Posterior cingulate gyrus (tissue), 11 donors: ENCODE results near the gene CD83.
A peak's percentile ranks its signal among the peaks of the same experiment; 100 is the strongest.
"Not testable (repeated sequence)": the region's sequence is repeated elsewhere in the genome, so short reads cannot be mapped to it uniquely, and the experiment has no call there.

Experiments used
- DNase-seq, 10 donors: peaks; one replicate each; pipeline versions ENCODE4 v3.0.0 to v3.0.0-alpha.2; 2020 to 2021; ENCODE audit warnings: mixed read lengths in 3 of 10
- intact Hi-C: fragments of 100-400 bp; cut with DNase I; formaldehyde crosslinking; loops from one replicate; pipeline ENCODE4 v1.15.1; 2023

Gene CD83

DNA sequence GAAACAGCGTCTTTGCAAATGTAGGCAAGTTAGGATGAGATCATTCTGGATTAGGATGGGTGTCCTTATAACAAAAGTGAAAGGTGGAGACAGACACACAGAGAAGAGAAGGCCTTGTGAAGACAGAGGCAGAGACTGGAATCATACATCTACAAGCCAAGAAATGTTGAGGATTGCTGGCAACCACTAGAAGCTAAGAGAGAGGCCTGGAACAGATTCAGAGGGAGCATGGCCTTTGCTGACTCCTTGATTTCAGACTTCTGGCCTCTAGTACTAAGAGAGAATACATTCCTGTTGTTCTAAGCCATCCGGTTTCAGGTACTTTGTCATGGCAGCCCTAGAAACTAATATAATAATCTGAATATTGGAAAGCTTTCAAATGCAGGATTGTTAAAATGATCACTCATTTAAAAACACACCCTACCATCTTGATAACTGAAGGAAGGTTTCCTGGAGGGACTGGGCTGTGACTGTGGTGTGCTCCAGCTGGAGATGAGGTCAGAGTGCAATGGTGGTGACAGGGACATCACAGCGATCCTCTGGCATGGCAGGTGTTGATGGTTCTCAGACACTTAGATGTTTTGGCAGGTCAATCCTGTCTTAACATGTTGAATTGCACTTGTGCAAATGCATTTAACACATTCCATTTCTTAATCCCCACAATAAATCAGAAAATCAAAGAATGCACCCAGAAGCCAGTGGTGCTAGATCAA, 25.1 kb downstream of the CD83 start:
- intact Hi-C loops: no loop called here
- DNase-seq: no peak

DNA sequence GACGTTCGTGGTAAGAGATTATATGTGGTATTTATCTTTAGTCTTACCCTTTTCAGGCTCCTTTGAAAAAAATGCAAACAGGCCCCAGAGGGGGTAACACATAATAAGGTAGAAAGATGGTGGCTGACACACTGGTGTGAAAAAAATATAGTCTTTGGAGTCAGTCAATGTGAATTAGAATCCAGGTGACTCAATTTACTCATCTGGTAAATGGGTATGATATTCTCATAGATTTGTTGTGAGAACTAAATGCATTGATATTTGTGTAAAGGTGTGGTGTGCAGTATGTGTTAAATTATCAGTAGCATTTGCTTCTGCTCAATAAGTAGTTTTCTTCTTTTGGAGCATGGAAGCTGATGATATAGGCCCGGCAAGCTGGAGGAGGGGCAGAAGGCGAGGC, 25.7 kb downstream of the CD83 start:
- intact Hi-C loops: no loop called here
- no peak for DNase-seq

DNA sequence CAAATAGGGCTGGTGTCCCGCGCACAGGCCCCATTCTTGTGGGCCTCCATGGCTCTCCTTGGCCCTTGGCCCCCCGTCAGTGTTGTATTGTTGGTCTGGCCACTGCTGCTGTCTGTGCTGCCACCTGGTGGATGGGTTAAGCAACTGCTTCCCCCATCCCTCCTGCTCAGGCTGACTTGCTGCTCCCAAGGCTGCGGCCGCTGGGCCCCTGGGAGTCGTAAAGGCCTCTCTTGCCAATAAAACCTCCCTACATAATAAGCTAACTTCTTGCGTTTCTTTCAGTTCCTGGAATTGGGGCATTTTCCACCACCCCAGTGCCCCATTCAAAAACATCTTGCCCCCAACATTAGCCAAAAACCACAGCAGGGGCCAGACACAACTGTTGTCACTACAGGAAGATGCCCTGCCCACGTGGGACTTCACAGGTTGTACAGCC, 27.1 kb downstream of the CD83 start:
- peak in 8 of 10 donors; percentile 42 to 91 (median 62) for DNase-seq
- intact Hi-C loops: loop anchor here (1.0 kb wide), 1 partner anchor 235 kb away; no protein-coding TSS in a partner anchor

DNA sequence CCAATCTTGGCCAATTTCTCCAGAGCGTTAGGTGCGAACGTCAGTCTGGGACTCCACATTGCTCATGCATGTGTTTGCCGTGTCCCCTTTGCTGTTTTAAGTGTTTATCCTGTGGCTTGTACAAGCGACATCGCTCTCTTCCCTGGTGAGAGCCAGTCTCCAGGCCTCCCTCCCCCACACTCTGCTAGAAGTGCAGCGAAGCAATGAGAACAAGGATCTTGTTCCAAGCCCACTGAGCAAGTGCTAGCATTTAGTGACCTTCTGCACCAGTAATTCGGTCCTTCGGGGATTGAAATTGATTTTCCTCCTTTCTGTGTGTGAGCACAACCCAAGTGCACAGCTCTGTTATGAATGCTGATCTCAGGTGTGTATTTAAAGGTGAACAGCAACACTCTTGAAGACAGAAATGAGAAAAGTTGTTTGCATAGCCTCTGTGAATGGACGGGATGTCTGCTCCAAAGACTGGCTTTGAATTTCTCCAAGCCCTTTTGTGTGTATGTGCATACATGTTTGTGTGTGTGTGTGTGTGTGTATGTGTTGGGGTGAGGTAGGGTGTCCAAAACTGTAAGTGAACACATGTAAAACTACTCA, 29.0 kb downstream of the CD83 start:
- DNase-seq: no peak
- intact Hi-C loops: no loop called here

DNA sequence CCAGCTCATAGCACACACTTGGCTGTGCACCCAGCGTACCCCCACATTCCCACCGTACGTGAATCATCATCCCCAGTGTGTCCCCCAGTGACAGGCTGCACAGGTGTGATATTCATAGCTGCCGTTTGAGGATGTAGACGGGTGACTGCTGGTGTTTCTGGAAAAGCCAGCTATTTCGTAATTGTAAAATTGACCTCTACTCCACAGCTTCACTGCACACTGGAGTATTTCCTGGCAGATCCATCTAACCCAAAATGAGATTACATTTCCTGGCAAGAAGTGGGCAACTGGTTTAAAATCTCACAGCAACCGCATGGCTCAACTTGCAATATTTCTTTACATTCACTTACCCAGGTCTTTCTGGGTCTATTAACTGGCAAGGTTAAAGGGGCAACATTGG, 30.3 kb downstream of the CD83 start:
- no peak for DNase-seq
- intact Hi-C loops: no loop called here

DNA sequence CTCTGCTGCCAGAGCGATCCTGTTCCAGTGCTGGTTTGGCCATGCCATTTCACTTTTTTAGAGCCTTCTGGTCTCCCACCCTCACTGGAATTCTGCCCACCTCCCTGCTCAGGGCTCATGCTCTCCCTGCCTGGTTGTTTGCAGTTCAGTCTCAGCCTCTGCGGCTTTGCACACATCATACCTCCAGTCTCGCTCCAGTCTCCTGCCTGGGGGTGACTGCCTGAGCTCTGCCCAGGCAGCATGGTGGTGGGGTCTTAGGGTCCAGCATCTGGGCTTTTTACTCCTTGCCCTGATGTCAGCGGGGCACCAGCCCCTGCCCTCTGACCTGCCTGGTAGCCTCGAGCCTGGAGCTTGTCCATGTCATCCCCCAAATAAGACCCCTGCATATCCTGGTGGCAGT, 30.9 kb downstream of the CD83 start:
- intact Hi-C loops: no loop called here
- DNase-seq: no peak

DNA sequence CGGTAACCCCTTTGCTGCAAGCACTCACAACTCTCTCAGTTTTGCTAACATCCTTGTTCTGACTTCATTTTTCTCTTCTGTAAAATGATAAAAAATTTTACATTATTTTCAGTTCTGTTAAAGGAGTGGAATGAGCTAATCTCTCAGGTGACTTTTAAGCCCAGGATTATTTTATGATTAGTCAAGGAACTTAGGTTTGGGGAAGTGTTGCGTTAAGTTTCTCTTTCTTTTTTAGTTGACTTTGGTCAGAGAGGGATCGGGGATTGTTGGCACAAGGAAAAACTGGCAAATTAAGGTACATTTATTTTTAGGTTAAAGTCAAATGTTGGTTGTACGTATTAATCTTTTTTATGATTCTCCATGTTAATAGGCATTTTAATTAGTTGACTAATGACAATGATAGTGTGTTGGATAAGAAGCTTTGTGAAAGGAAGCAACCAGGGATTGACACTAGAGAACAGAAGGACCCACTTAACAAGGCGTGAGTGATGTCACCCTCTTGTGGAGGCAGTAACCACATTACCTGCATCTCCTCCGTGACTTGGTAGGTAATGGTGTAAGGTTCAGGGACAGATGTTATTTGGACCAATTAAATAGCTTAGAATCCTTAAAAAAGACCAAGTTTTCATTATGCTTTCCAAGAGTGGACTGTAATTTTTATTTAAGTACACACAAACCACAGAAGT, 31.6 kb downstream of the CD83 start:
- intact Hi-C loops: no loop called here
- DNase-seq: no peak

DNA sequence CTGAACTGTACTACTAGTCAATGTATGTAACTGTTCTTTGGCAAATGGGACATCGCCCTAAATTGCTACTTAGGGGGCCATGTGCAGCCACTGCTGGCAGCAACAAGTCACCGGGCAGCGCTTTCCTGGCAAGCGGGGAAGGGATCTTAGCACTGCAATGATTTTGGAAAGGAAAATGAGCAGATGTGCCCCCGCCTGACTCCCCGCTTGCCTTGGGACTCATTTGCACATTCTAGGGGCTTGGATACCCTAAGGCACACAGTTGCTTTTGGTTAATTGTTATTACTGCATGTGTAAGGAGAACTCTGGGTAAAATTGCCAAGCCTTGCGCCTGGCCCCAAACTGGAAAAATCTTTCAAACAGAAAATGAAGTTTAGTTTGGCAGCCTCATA, 32.2 kb downstream of the CD83 start:
- intact Hi-C loops: no loop called here
- no peak for DNase-seq

DNA sequence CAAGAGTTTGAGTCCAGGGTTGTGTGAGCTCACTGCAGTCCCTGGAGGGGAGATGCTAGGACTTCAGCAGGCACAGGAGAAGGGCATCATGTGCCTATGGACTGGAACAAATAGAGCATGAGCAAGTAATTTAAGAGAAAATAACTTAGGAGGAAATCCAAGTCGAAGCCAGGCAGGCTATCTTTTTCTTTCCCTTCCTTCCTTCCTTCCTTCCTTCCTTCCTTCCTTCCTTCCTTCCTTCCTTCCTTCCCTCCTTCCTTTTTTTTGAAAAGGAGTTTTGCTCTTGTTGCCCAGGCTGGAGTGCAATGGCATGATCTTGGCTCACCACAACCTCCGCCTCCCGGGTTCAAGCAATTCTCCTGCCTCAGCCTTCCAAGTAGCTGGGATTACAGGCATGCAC, 33.7 kb downstream of the CD83 start:
- intact Hi-C loops, DNase-seq: not testable (repeated sequence)

DNA sequence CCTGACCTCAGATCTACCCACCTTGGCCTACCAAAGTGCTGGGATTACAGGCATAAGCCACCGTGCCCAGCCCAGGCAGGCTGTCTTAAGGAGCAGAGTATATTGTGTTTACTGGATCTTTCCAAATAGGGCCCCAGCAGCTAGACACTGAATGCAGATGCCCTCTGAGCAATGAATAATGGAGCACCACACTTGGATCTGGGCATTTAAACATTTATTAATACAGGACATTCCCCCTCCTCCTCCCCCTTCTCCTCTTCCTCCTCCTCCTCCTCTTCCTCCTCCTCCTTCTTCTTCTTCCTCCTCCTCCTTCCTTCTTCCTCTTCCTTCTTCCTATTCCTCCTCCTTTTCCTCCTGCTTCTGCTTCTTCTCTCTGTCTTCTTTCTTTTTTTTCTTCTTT, 34.2 kb downstream of the CD83 start:
- DNase-seq: no peak
- intact Hi-C loops: no loop called here

DNA sequence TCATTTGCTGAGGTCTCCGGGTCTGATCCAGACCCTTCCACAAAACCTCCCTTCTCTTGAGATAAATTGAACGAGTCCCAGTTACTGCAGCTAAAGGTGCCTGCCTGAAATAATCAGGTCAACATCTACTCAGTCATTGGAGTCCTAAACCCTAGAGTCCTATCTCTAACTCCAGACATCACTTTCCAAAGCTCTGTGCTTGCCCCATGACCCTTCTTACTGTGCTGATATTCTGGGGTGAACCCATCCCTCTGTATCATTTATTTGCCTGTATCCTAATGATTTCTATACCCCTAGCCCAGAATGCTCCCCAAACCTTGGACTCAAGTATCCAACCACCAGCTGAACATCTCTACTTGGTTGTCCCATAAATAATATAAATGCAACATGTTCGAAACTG, 35.7 kb downstream of the CD83 start:
- intact Hi-C loops: no loop called here
- no peak for DNase-seq

DNA sequence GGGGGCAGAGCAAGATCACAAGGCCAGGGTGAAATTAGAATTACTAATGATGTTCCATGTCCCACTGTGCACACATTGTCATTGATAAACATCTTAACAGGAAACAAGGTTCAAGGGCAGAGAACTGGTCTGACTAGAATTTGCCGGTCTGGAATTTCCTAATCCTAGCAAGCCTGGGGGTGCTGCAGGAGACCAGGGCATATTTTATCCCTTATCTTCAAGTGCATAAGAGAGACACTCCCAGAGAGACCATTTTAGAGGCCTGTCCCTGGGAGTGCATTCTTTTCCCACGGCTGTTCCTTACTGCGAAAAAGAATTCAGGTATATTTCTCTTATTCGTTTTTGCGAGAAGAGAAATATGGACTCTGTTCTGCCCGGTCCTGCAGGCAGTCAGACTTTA, 41.5 kb downstream of the CD83 start:
- no peak for DNase-seq
- intact Hi-C loops: no loop called here

DNA sequence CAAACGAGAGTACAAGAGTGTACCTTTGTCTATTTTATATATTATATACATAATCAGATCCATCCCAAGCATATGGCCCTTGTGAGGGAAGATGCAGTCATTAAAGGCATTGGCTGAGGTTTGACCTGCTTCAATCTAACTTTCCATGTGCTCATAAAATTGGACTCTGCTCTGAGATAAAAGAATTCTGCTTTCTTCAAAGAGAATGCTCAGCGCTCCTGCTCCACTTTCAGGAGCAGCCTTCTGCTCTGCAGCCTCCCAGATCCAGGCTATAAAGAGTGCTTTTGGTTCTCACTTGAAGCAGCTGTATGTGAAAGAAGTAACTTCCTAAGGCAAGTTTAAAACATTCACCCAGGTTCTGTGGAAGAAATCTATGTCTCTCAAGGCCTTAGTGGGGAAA, 45.3 kb downstream of the CD83 start:
- no peak for DNase-seq
- intact Hi-C loops: no loop called here

DNA sequence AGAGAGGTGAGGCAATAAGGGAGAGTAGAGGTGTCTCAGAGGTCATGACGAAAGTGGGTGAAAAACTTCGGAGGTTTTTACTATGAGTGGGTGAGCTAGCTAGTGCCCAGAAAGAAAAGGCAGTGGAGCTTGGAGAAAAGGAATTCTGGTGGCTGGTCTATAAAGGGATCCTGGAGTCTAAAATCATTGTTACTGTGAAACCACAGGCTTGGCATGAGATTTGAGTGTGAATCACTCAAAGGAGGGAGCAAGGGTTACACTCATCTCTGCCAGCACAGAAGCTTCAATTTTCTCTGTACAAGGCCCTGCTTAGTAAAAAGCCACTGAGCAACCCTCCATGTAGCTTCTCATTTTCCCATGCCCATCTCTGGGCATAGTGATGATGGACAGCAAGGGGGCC, 47.5 kb downstream of the CD83 start:
- no peak for DNase-seq
- intact Hi-C loops: no loop called here

DNA sequence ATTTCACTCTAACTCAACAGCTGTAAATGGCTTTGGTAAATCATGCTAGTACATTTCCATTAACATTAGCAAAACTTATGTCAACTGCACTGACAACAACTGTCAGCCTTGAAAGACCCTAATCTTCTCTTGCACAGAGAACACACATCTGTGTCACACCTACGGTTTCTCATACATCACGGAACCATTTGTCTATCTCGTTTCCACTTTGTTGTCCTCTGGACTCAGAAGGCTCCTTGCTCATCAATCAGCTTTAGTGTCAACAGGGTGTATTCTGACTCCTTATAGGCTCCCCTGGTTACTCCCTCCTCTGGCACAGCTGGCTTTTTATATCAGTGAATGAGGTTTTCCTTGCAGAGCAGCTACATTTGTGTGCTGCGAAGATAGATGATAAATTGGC, 49.3 kb downstream of the CD83 start:
- no peak for DNase-seq
- intact Hi-C loops: no loop called here

DNA sequence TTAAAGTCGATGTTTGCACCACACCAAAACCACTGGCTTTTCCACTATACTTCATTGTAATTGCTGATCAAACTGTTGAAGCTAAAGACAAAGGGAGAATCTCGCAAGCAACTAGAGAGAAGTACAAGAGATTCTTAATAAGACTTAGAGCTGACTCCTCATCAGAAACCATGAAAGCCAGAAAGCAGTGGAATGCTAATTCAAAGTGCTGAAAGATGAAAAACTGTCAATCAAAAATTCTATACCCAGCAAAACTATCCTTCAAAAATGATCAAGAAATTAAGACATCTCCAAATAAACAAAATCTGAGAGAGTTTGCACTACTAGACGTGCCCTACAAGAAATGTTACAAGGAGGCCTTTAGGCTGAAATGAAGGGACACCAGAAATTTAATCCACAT, 52.6 kb downstream of the CD83 start:
- intact Hi-C loops: no loop called here
- no peak for DNase-seq

DNA sequence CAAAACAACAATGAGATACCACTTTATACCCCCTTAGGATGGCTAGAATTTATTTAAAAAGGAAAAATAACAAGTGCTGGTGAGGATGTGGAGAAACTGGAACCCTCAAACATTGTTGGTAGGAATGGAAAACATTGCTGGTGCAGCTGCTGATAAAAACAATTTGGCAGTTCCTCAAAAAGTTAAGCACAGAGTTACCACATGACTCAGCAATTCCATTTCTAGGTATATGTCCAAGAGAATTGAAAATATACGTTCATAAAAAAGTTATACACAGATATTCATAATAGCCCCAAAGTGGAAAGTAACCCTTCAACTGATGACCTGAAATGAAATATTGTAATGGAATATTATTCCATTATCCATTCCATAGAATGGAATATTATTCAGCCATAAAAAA, 55.0 kb downstream of the CD83 start:
- intact Hi-C loops: no loop called here
- DNase-seq: no peak

DNA sequence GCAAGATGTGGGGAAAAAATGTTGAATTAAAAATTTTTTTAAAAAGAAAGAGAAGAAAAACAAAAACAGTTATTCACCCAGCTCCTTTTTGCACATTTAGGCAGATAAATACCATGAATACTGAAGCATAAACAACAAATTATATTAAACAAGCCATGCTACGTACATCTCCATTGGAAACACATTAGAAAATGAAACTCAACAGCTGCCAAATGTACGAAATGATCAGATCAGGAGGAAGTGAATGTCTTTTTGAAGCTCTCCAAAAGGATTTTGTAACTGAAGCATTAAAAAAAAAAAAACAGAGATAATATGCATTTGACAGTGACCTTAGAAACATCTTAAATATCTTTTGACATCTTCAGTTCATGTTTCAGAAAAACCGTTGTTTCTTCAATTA, 56.7 kb downstream of the CD83 start:
- DNase-seq: no peak
- intact Hi-C loops: no loop called here

DNA sequence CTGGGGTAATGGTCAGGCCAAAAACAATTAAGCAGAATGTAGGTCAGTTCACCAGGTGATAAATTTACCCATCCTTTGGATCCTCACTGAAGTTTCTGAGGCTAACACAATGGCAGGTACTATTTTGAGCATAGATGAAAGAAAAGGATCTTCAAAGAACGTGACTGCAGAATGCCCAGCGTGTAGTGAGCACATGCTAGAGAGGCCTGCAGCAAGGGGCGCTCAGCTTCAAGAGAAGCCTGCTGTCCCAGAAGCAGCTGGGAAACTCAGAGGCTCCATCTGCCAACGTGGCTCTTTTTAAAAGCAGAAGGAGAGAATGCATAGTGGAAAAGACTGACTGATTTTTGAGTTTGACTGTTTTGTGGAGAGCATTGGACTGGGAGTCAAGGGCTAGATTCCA, 57.4 kb downstream of the CD83 start:
- intact Hi-C loops: no loop called here
- DNase-seq: no peak

DNA sequence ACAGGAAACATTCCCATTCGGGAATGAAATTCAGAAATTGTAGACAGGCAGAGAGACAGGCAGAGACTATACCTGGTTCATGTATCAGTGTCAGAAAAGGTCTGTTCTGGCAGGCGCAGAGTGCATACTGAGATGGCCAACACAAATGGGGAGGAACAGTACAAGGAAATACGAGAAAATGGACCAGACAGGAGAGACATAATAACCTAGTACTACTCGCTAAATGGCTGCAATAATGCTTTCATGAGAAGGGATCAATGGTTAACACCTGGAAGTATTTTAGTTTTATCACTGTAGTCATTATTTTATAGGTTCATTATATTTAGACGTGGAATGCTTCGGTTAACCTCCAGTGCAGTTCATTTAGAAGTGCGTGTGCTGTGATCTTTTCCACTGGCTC, 58.9 kb downstream of the CD83 start:
- DNase-seq: no peak
- intact Hi-C loops: no loop called here

DNA sequence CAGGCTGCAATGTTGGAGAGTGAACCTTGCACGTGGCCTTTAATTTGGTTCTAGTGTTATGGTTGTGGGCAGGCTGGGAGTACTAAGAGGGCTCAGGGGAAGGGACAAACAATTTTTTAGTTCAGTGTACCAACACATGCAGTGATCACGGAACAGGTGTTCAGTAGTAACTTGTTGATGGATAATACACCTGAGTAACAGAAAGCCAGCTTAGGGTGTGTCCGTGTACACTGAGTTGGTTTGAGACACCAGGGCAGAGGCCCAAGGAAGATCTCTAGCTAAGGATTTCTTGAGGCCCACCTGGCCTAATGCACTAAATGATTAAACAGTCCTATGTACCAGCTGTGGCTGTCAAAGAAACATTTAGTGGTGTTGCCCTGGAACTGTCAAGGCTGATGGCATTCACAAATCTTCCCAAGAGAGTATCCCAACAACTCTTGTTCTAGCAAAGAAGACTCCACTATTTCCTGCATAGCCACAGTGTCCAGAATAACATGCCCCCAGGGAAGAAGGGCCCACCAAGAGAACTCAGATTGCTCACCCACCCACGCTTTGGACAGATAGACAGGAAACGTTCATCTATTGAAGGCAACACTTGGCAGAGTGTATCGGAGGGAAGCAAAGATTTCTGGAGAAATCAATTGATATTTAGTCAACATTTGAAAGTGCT, 60.0 kb downstream of the CD83 start:
- intact Hi-C loops: no loop called here
- DNase-seq: no peak

DNA sequence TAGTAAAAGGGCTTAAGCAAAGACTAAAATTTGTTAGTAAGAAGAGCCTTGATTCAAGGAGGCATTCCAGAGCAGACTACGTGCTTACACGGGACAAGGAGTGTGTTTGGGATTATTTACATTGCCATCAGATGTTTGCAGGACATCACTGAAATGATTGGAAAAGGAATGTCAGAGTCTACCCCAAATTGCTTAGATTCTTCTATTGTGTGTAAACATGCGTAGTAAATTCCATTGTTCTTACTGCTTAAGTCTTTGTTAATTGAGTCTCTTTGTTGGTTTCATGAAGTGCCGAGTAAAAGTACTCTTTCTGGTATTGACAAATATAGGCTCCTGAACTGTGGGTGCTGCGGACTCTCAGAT, 60.5 kb downstream of the CD83 start:
- DNase-seq: no peak
- intact Hi-C loops: no loop called here
